Measurements from ENCODE around the gene ZFYVE9. TPM values are rescaled to one million over a fixed set of nuclear protein-coding genes. Genes with fewer than 3 reads are reported as not detected.

ZFYVE9 gene
- total and polyA plus RNA-seq, 3 donors from 2014 or later: 31.5 to 51.3 (median 32.5) TPM

GRCh38 chr1:52358851-52359497, 217.1 kb downstream of the ZFYVE9 start:
- no peak overlapping the region for H3K27ac ChIP-seq
- no peaks in the 10 kb centered on the region for H3K27me3 ChIP-seq
- H3K9me3 ChIP-seq: no peaks in the 10 kb centered on the region
- no peaks in the 10 kb centered on the region for H3K4me1 ChIP-seq
- H3K4me3 ChIP-seq: no peak overlapping the region
- no peaks in the 10 kb centered on the region for H3K36me3 ChIP-seq (ENCODE audit: low read depth, missing control alignments)
- no peak for DNase-seq
- no peak for TF ChIP-seq CTCF (IDR thresholded peaks at IDR 0.05)
- no peak for TF ChIP-seq POLR2A (IDR thresholded peaks at IDR 0.05)
- intact Hi-C loops (cut with DNase I; ENCODE audit: low total_unique reads): no loop called here
- WGBS, 2 donors: 87 to 96% methylated on average over 18 of the region's 18 CpGs

- no peaks in the 10 kb centered on the region for H3K27me3 ChIP-seq
Observed at GRCh38 chr1:52359676-52360594, 218.0 kb downstream of the ZFYVE9 start.

GRCh38 chr1:52360595-52360968, 218.7 kb downstream of the ZFYVE9 start:
- no peaks in the 10 kb centered on the region for H3K9me3 ChIP-seq
- H3K27ac ChIP-seq: no peak overlapping the region
- WGBS, 2 donors: 79 to 80% methylated on average over 3 to 7 of the region's 7 CpGs
- peaks cover 9% of the 10 kb centered on the region for H3K4me1 ChIP-seq
- TF ChIP-seq POLR2A (IDR thresholded peaks at IDR 0.05) (no peak), CTCF (IDR thresholded peaks at IDR 0.05) (no peak)
- no peak for DNase-seq
- H3K27me3 ChIP-seq: no peaks in the 10 kb centered on the region
- H3K36me3 ChIP-seq (ENCODE audit: low read depth, missing control alignments): no peaks in the 10 kb centered on the region
- intact Hi-C loops (cut with DNase I; ENCODE audit: low total_unique reads): no loop called here
- H3K4me3 ChIP-seq: no peak overlapping the region

More at GRCh38 chr1:52359676-52360594, 218.0 kb downstream of the ZFYVE9 start:
- intact Hi-C loops (cut with DNase I; ENCODE audit: low total_unique reads): no loop called here
- no peak for DNase-seq
- 91 to 97% methylated on average over 19 to 24 of the region's 24 CpGs for WGBS, 2 donors
- H3K4me3 ChIP-seq: no peak overlapping the region
- H3K36me3 ChIP-seq (ENCODE audit: low read depth, missing control alignments): no peaks in the 10 kb centered on the region
- H3K4me1 ChIP-seq: peaks cover 6% of the 10 kb centered on the region
- no peak for TF ChIP-seq POLR2A (IDR thresholded peaks at IDR 0.05)
- no peak for TF ChIP-seq CTCF (IDR thresholded peaks at IDR 0.05)
- H3K9me3 ChIP-seq: no peaks in the 10 kb centered on the region
- no peak overlapping the region for H3K27ac ChIP-seq

- no peaks in the 10 kb centered on the region for H3K36me3 ChIP-seq (ENCODE audit: low read depth, missing control alignments)
- H3K27ac ChIP-seq: peak overlapping the region; percentile 90 to 94
- no peak overlapping the region for H3K4me3 ChIP-seq
- no peak for DNase-seq
- no peaks in the 10 kb centered on the region for H3K9me3 ChIP-seq
- peaks cover 9% of the 10 kb centered on the region for H3K4me1 ChIP-seq
- TF ChIP-seq CTCF (IDR thresholded peaks at IDR 0.05) (no peak), POLR2A (IDR thresholded peaks at IDR 0.05) (no peak)
- WGBS, 2 donors: 51 to 71% methylated on average over 2 to 5 of the region's 5 CpGs
- no peaks in the 10 kb centered on the region for H3K27me3 ChIP-seq
- intact Hi-C loops (cut with DNase I; ENCODE audit: low total_unique reads): no loop called here
Observed at GRCh38 chr1:52364235-52364839, 222.4 kb downstream of the ZFYVE9 start.

All from testis (tissue), 3 donors.